ENCODE results near the gene NKAIN4. TPM values are rescaled to one million over a fixed set of nuclear protein-coding genes. Genes with fewer than 3 reads are reported as not detected.
A peak's percentile ranks its signal among the peaks of the same experiment; 100 is the strongest.

Gene NKAIN4
- total and polyA plus RNA-seq, 7 experiments from 2014 or later: not detected

DNA sequence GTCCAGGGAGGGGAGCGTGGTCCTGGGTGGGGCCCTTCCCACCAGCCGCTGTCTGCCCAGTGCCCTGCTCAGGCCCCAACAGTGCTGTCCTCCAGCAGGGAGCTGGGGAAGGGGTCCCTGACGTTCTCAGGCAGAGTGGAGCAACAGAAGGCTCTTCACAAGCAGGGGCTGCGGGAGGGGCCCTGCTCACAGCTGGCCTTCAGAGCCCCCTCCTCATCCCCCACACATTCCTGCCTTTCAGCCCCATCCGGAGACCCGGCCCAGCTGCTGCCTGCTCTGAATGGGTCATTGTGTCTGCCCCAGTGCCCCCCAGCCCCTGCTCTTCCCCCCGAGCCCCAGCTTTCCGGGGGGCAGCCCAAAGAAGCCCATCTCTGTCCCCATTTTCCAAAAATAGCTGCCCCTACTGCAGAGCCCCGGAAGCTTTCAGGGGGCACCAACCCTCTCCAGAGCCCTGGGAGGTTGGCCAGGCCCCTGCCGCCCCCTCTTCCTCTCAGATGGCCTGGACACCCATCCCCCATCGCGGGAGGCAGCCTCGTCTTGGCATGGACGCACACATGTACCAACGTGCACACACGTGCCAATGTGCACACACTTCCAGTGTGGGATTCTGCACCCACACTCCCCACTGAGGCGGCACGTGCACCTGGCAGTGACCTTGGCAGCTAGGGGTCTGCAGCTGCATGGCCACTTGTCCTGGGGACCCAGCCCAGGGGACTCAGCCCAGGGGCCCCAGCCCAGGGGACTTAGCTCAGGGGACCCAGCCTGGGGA is 42.5 kb upstream of the NKAIN4 start:
- Mint-ChIP-seq H3K4me1 (peaks cover 5 to 15% (median 9%) of the 10 kb centered on the region in 7 donors), H3K36me3 (peaks cover 0 to 3% (median 0%) of the 10 kb centered on the region in 5 donors), H3K4me3 (no peak overlapping the region), H3K27ac (no peak overlapping the region), H3K27me3 (peaks cover 15 to 27% (median 23%) of the 10 kb centered on the region in 5 donors), H3K9me3 (peaks cover 2 to 10% (median 4%) of the 10 kb centered on the region in 11 donors)
- ATAC-seq: no peak
- Histone ChIP-seq H3K36me3 (ENCODE audit: control insufficient read depth in 2 of 3, insufficient read depth in 3 of 3, low read length in 3 of 3) (no peaks in the 10 kb centered on the region), H3K9me3 (ENCODE audit: control insufficient read depth in 2 of 3, low read length in 3 of 3) (no peaks in the 10 kb centered on the region), H3K27me3 (ENCODE audit: control insufficient read depth in 2 of 2, insufficient read depth in 2 of 2, low read length in 2 of 2) (no peaks in the 10 kb centered on the region), H3K4me3 (ENCODE audit: low read length) (no peak overlapping the region), H3K27ac (ENCODE audit: low read depth, low read length) (no peak overlapping the region), H3K4me1 (ENCODE audit: control insufficient read depth in 2 of 2, insufficient read depth in 2 of 2, low read length in 2 of 2) (peaks cover 0 to 7% of the 10 kb centered on the region in 2 donors)
- ChIA-PET CTCF (interaction anchor here (0.5 kb wide), 1 partner anchor 10 kb away, joined by 4 read pairs; no protein-coding TSS in a partner anchor), POLR2A (interaction anchor here (0.6 to 2.0 kb wide), 2 partner anchors 12 to 96 kb away, joined by 3 to 5 read pairs; no protein-coding TSS in a partner anchor)
- intact Hi-C loops (cut with micrococcal nuclease): no loop called here
- DNase-seq: no peak

DNA sequence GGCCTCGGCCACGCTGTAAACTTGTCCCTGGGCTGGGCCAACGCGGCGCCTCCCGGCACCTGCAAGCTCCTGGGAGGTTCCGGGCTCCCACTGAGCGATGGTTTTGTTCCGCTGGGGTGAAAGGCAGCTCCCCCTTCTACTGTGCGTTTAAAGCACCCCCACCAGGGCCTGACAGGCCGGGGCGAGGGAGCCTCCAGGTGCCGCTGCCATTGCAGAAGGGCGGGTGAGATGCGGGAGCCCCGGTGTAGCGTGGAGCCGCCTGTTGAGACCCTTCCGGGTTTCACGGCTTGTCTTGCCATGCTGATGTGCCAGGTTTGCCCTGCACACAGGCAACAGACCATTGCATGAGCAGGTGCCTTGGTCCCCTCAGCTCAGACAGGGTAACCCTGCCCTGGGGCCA is 41.6 kb upstream of the NKAIN4 start:
- H3K27ac ChIP-seq (ENCODE audit: low read depth, low read length): no peak overlapping the region
- Mint-ChIP-seq H3K4me3 (peak overlapping the region in 4 of 10 donors; percentile 30 to 57 (median 38)), H3K27me3 (peaks cover 11 to 18% (median 17%) of the 10 kb centered on the region in 5 donors), H3K4me1 (peaks cover 5 to 15% (median 9%) of the 10 kb centered on the region in 7 donors), H3K9me3 (peaks cover 0 to 5% (median 1%) of the 10 kb centered on the region in 11 donors), H3K27ac (peak overlapping the region in 1 of 9 donors; percentile 40), H3K36me3 (peaks cover 0 to 3% (median 0%) of the 10 kb centered on the region in 5 donors)
- H3K4me3 ChIP-seq (ENCODE audit: low read length): no peak overlapping the region
- intact Hi-C loops (cut with micrococcal nuclease): no loop called here
- H3K4me1 ChIP-seq (ENCODE audit: control insufficient read depth in 2 of 2, insufficient read depth in 2 of 2, low read length in 2 of 2): peaks cover 0 to 7% of the 10 kb centered on the region in 2 donors
- ChIA-PET POLR2A (interaction anchor here (2.0 kb wide), 1 partner anchor 11 kb away, joined by 5 read pairs; no protein-coding TSS in a partner anchor), CTCF (interaction anchor here (0.5 kb wide), 1 partner anchor 9 kb away, joined by 4 read pairs; no protein-coding TSS in a partner anchor)
- H3K27me3 ChIP-seq (ENCODE audit: control insufficient read depth in 2 of 2, insufficient read depth in 2 of 2, low read length in 2 of 2): no peaks in the 10 kb centered on the region
- DNase-seq (peak in 1 of 9 donors; percentile 6), ATAC-seq (peak; percentile 7)
- no peaks in the 10 kb centered on the region for H3K9me3 ChIP-seq (ENCODE audit: control insufficient read depth in 2 of 3, low read length in 3 of 3)
- no peaks in the 10 kb centered on the region for H3K36me3 ChIP-seq (ENCODE audit: control insufficient read depth in 2 of 3, insufficient read depth in 3 of 3, low read length in 3 of 3)

DNA sequence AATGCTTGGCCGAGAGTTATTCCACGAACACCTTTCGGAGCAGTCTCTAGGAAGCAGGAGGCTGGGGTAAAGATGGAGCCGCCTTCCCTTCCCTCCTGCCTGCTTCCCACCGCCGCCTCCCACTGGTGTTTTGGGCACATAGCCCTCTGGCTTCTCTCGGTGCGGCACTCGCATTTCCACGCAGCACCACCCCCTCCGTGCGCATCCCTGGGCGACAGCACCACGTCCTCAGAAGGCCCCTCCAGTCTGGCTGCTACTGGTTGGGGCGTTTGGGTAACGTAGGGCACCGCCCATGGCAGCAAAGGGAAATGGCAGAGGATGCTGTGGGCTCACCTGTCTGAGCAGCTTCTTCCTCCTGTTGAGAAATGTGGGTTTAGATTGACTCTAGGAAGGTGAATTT is 41.2 kb upstream of the NKAIN4 start:
- Histone ChIP-seq H3K4me3 (ENCODE audit: low read length) (no peak overlapping the region), H3K27ac (ENCODE audit: low read depth, low read length) (no peak overlapping the region), H3K4me1 (ENCODE audit: control insufficient read depth in 2 of 2, insufficient read depth in 2 of 2, low read length in 2 of 2) (peaks cover 0 to 7% of the 10 kb centered on the region in 2 donors), H3K36me3 (ENCODE audit: control insufficient read depth in 2 of 3, insufficient read depth in 3 of 3, low read length in 3 of 3) (no peaks in the 10 kb centered on the region), H3K27me3 (ENCODE audit: control insufficient read depth in 2 of 2, insufficient read depth in 2 of 2, low read length in 2 of 2) (no peaks in the 10 kb centered on the region), H3K9me3 (ENCODE audit: control insufficient read depth in 2 of 3, low read length in 3 of 3) (no peaks in the 10 kb centered on the region)
- Mint-ChIP-seq H3K9me3 (peaks cover 0 to 3% (median 0%) of the 10 kb centered on the region in 11 donors), H3K36me3 (peaks cover 0 to 3% (median 0%) of the 10 kb centered on the region in 5 donors), H3K27ac (peak overlapping the region in 2 of 9 donors; percentile 40 to 66), H3K4me1 (peaks cover 5 to 15% (median 9%) of the 10 kb centered on the region in 7 donors), H3K27me3 (peaks cover 9 to 17% (median 13%) of the 10 kb centered on the region in 5 donors), H3K4me3 (peak overlapping the region in 5 of 10 donors; percentile 30 to 57 (median 41))
- DNase-seq: peak in 5 of 9 donors; percentile 15 to 32 (median 25)
- peak; percentile 44 for ATAC-seq
- intact Hi-C loops (cut with micrococcal nuclease): no loop called here
- ChIA-PET POLR2A (interaction anchor here (2.0 kb wide), 1 partner anchor 11 kb away, joined by 5 read pairs; no protein-coding TSS in a partner anchor), CTCF (interaction anchor here (1.2 kb wide), 1 partner anchor 11 kb away, joined by 3 read pairs; no protein-coding TSS in a partner anchor)

DNA sequence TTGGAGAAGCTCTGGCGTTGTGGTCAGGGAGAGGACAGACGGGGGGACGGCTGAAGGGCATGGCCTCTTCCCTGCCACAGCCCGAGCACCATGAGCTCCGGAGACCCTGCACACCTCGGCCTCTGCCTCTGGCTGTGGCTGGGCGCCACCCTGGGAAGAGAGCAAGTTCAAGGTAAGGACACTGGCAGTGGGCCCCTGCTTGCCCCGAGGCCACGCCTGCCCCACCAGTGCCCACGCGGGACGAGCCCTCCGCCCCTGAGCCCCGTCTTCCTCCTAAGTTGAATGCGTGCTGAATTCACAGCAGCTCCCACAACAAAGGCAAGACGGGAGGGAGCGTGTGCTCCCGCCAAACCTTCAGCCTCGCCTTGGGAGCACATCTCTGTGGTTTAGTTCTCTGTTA is 40.8 kb upstream of the NKAIN4 start:
- Histone ChIP-seq H3K36me3 (ENCODE audit: control insufficient read depth in 2 of 3, insufficient read depth in 3 of 3, low read length in 3 of 3) (no peaks in the 10 kb centered on the region), H3K27ac (ENCODE audit: low read depth, low read length) (no peak overlapping the region), H3K9me3 (ENCODE audit: control insufficient read depth in 2 of 3, low read length in 3 of 3) (no peaks in the 10 kb centered on the region), H3K4me1 (ENCODE audit: control insufficient read depth in 2 of 2, insufficient read depth in 2 of 2, low read length in 2 of 2) (peaks cover 0 to 7% of the 10 kb centered on the region in 2 donors), H3K4me3 (ENCODE audit: low read length) (no peak overlapping the region), H3K27me3 (ENCODE audit: control insufficient read depth in 2 of 2, insufficient read depth in 2 of 2, low read length in 2 of 2) (no peaks in the 10 kb centered on the region)
- Mint-ChIP-seq H3K36me3 (peaks cover 0 to 3% (median 0%) of the 10 kb centered on the region in 5 donors), H3K9me3 (peaks cover 0 to 3% (median 0%) of the 10 kb centered on the region in 11 donors), H3K27ac (peak overlapping the region in 2 of 9 donors; percentile 40 to 66), H3K27me3 (peaks cover 8 to 17% (median 9%) of the 10 kb centered on the region in 5 donors), H3K4me1 (peaks cover 5 to 15% (median 9%) of the 10 kb centered on the region in 7 donors), H3K4me3 (peak overlapping the region in 3 of 10 donors; percentile 30 to 57 (median 34))
- ChIA-PET POLR2A (interaction anchor here (2.0 kb wide), 1 partner anchor 11 kb away, joined by 5 read pairs; no protein-coding TSS in a partner anchor), CTCF (interaction anchor here (1.2 kb wide), 1 partner anchor 10 kb away, joined by 3 read pairs; no protein-coding TSS in a partner anchor)
- intact Hi-C loops (cut with micrococcal nuclease): no loop called here
- ATAC-seq: no peak
- DNase-seq: no peak

DNA sequence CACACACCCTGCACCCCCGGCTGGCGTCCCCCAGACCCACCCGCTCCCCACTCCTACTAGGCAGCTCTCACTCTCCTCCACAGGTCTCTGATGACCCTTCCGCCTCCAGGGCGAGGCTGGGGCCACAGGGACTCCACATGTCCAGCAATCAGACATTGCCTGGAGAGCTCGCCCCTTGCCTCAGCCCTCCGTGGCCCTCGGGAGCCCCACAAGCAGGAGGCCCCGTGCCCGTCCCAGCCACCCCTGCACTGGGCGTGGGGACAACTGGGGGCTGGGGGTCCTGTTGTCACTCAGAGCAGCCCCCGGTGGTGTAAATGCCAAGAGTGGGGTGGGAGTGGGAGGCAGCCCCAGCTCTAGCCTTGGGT is 40.3 kb upstream of the NKAIN4 start:
- no peak overlapping the region for H3K27ac ChIP-seq (ENCODE audit: low read depth, low read length)
- Mint-ChIP-seq H3K9me3 (peaks cover 0 to 3% (median 0%) of the 10 kb centered on the region in 11 donors), H3K36me3 (peaks cover 0 to 3% (median 0%) of the 10 kb centered on the region in 5 donors), H3K27me3 (peaks cover 8 to 17% (median 9%) of the 10 kb centered on the region in 5 donors), H3K27ac (no peak overlapping the region), H3K4me1 (peaks cover 5 to 15% (median 9%) of the 10 kb centered on the region in 7 donors), H3K4me3 (peak overlapping the region in 1 of 10 donors; percentile 28)
- ChIA-PET CTCF (interaction anchor here (1.2 kb wide), 1 partner anchor 10 kb away, joined by 3 read pairs; no protein-coding TSS in a partner anchor), POLR2A (interaction anchor here (2.0 kb wide), 1 partner anchor 10 kb away, joined by 5 read pairs; no protein-coding TSS in a partner anchor)
- intact Hi-C loops (cut with micrococcal nuclease): no loop called here
- no peaks in the 10 kb centered on the region for H3K36me3 ChIP-seq (ENCODE audit: control insufficient read depth in 2 of 3, insufficient read depth in 3 of 3, low read length in 3 of 3)
- H3K27me3 ChIP-seq (ENCODE audit: control insufficient read depth in 2 of 2, insufficient read depth in 2 of 2, low read length in 2 of 2): no peaks in the 10 kb centered on the region
- H3K9me3 ChIP-seq (ENCODE audit: control insufficient read depth in 2 of 3, low read length in 3 of 3): no peaks in the 10 kb centered on the region
- H3K4me3 ChIP-seq (ENCODE audit: low read length): no peak overlapping the region
- ATAC-seq (no peak), DNase-seq (no peak)
- H3K4me1 ChIP-seq (ENCODE audit: control insufficient read depth in 2 of 2, insufficient read depth in 2 of 2, low read length in 2 of 2): peaks cover 0 to 7% of the 10 kb centered on the region in 2 donors

DNA sequence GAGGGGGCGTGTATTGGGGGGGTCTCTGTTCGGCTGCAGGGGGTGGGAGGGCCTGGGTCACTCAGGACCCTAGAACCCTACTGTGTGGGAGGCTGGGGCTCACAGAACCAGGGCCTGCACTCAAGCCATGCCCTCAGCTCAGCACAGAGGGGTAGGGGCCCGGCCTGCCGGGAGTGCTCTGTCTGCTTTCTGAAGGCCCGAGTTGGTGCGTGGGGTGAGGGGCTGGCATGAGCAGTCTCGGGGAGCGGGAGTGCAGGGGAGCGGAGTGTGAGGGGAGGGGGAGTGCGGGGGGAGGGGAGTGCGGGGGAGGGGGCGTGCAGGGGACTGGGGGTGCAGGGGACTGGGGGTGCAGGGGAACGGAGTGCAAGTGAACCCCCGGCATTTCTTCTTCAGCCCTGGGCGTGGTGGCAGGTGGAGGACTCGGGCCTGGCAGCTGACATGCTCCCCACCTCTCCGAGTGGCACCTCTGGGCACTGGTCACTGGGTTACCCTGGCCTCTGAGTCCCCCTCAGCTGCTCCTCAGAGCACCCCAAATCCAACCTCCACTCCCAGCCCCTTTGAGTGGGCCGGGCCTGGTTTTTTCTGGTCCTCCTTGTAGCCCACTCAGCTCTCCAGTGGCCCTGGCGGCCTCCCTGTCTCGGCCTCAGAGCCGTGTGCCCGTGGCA is 39.7 kb upstream of the NKAIN4 start:
- Mint-ChIP-seq H3K4me1 (peaks cover 5 to 15% (median 9%) of the 10 kb centered on the region in 7 donors), H3K4me3 (no peak overlapping the region), H3K27ac (no peak overlapping the region), H3K36me3 (peaks cover 0 to under 1% (median 0%) of the 10 kb centered on the region in 5 donors), H3K9me3 (peaks cover 0 to under 1% (median 0%) of the 10 kb centered on the region in 11 donors), H3K27me3 (peaks cover 2 to 12% (median 6%) of the 10 kb centered on the region in 5 donors)
- ATAC-seq: no peak
- POLR2A ChIA-PET: no interaction called here
- peaks cover 0 to 1% (median 0%) of the 10 kb centered on the region in 3 experiments for H3K36me3 ChIP-seq (ENCODE audit: control insufficient read depth in 2 of 3, insufficient read depth in 3 of 3, low read length in 3 of 3)
- intact Hi-C loops (cut with micrococcal nuclease): no loop called here
- DNase-seq: no peak
- H3K27me3 ChIP-seq (ENCODE audit: control insufficient read depth in 2 of 2, insufficient read depth in 2 of 2, low read length in 2 of 2): no peaks in the 10 kb centered on the region
- H3K27ac ChIP-seq (ENCODE audit: low read depth, low read length): no peak overlapping the region
- CTCF ChIA-PET: interaction anchor here (1.2 kb wide), 1 partner anchor 9 kb away, joined by 3 read pairs; no protein-coding TSS in a partner anchor
- no peak overlapping the region for H3K4me3 ChIP-seq (ENCODE audit: low read length)
- no peaks in the 10 kb centered on the region for H3K9me3 ChIP-seq (ENCODE audit: control insufficient read depth in 2 of 3, low read length in 3 of 3)
- H3K4me1 ChIP-seq (ENCODE audit: control insufficient read depth in 2 of 2, insufficient read depth in 2 of 2, low read length in 2 of 2): peaks cover 0 to 7% of the 10 kb centered on the region in 2 donors
